RWPE1 (cell line): ENCODE measurements around the gene FCN1.

Experiments used
- CTCF ChIA-PET: fragments of 350-600 bp; sonication (Branson Sonifier 250); formaldehyde crosslinking; extraction: SDS; loops from one replicate; lab custom pipeline; 2021; lab: Yijun Ruan, JAX
- POLR2A ChIA-PET: fragments of 400-600 bp; formaldehyde crosslinking; extraction: SDS; loops from one replicate; lab custom pipeline; 2020; ENCODE audit warnings: antibody characterized with exemption; ENCODE audit not compliant: low non-redundant PET; lab: Yijun Ruan, JAX
- DNase-seq: peaks from one replicate; pipeline ENCODE4 v3.0.0; 2012; ENCODE audit warnings: low spot score
- H3K27ac ChIP-seq: fragments of 450-650 bp; 2 replicates; pipeline ENCODE4 v1.5.1; 2017
- CTCF ChIP-seq: fragments of 450-650 bp; conservative IDR thresholded peaks from 2 replicates; pipeline ENCODE4 v1.5.1; 2017; ENCODE audit warnings: low read depth, mild to moderate bottlenecking

The FCN1 gene

GRCh38 chr9:134964271-134965055 is 46.8 kb upstream of the FCN1 start:
- CTCF ChIA-PET: no interaction called here

GRCh38 chr9:134963546-134963945 is 45.8 kb upstream of the FCN1 start:
- DNase-seq: no peak
- CTCF ChIA-PET: no interaction called here
- H3K27ac ChIP-seq: no peak overlapping the region
- TF ChIP-seq CTCF: no peak
- POLR2A ChIA-PET: interaction anchor here (0.6 kb wide), 1 partner anchor 1312 kb away, joined by 3 read pairs; no protein-coding TSS in a partner anchor

More at GRCh38 chr9:134964271-134965055, 46.8 kb upstream of the FCN1 start:
- no peak for DNase-seq
- no peak overlapping the region for H3K27ac ChIP-seq
- POLR2A ChIA-PET: interaction anchor here (0.6 kb wide), 1 partner anchor 1313 kb away, joined by 3 read pairs; no protein-coding TSS in a partner anchor
- TF ChIP-seq CTCF: no peak

GRCh38 chr9:134962973-134963364 is 45.3 kb upstream of the FCN1 start:
- ChIA-PET CTCF (no interaction called here), POLR2A (no interaction called here)
- no peak for TF ChIP-seq CTCF
- DNase-seq: peak; percentile 30
- no peak overlapping the region for H3K27ac ChIP-seq

GRCh38 chr9:134962065-134962972 is 44.6 kb upstream of the FCN1 start:
- ChIA-PET POLR2A (no interaction called here), CTCF (interaction anchor here (0.6 kb wide), 1 partner anchor 11 kb away, joined by 3 read pairs; no protein-coding TSS in a partner anchor)
- TF ChIP-seq CTCF: no peak
- no peak overlapping the region for H3K27ac ChIP-seq
- DNase-seq: no peak

GRCh38 chr9:134961331-134962064 is 43.8 kb upstream of the FCN1 start:
- CTCF ChIA-PET: interaction anchor here (0.6 to 0.8 kb wide), 3 partner anchors 10 to 182 kb away, joined by 3 to 4 read pairs (median 4); no protein-coding TSS in a partner anchor

More at GRCh38 chr9:134961331-134962064, 43.8 kb upstream of the FCN1 start:
- no peak overlapping the region for H3K27ac ChIP-seq
- no peak for DNase-seq
- no peak for TF ChIP-seq CTCF
- POLR2A ChIA-PET: no interaction called here
